HEK293 (cell line): ENCODE measurements around the gene MAPK11.

Experiments used
- CTCF ChIP-seq: fragments of 450-650 bp; formaldehyde crosslinking; IDR thresholded peaks from 2 replicates; pipeline ENCODE4 v1.5.1; 2016; ENCODE audit warnings: missing biosample characterization, missing genetic modification characterization
- KLF17 ChIP-seq: fragments of 450-650 bp; formaldehyde crosslinking; IDR thresholded peaks from 2 replicates; pipeline ENCODE4 v1.5.1; 2016; ENCODE audit warnings: missing biosample characterization, missing genetic modification characterization
- PBX3 ChIP-seq: sonication (generic); formaldehyde crosslinking; IDR thresholded peaks from 2 replicates; pipeline ENCODE4 v1.8.1; 2022; ENCODE audit warnings: mild to moderate bottlenecking, moderate library complexity, missing genetic modification reagents
- RBAK ChIP-seq: fragments of 450-650 bp; formaldehyde crosslinking; IDR thresholded peaks from 2 replicates; pipeline ENCODE4 v1.5.1; 2016; ENCODE audit warnings: missing biosample characterization, missing genetic modification characterization
- ZNF121 ChIP-seq: fragments of 450-650 bp; formaldehyde crosslinking; IDR thresholded peaks from 2 replicates; pipeline ENCODE4 v1.5.1; 2016; ENCODE audit warnings: missing biosample characterization, missing genetic modification characterization
- ZNF266 ChIP-seq: fragments of 450-650 bp; formaldehyde crosslinking; IDR thresholded peaks from 2 replicates; pipeline ENCODE4 v1.5.1; 2016; ENCODE audit warnings: missing biosample characterization, missing genetic modification characterization, low read depth
- ZNF362 ChIP-seq: fragments of 450-650 bp; formaldehyde crosslinking; IDR thresholded peaks from 2 replicates; pipeline ENCODE4 v1.5.1; 2016; ENCODE audit warnings: missing biosample characterization, missing genetic modification characterization
- ZNF426 ChIP-seq: fragments of 450-650 bp; formaldehyde crosslinking; IDR thresholded peaks from 2 replicates; pipeline ENCODE4 v1.5.1; 2017; ENCODE audit warnings: missing biosample characterization, missing genetic modification characterization, mild to moderate bottlenecking, inconsistent platforms, moderate library complexity
- ZNF501 ChIP-seq: fragments of 450-650 bp; formaldehyde crosslinking; IDR thresholded peaks from 2 replicates; pipeline ENCODE4 v1.5.1; 2016; ENCODE audit warnings: missing biosample characterization, missing genetic modification characterization
- ZSCAN5A ChIP-seq: fragments of 450-650 bp; formaldehyde crosslinking; IDR thresholded peaks from 2 replicates; pipeline ENCODE4 v1.5.1; 2016; ENCODE audit warnings: missing biosample characterization, missing genetic modification characterization

- no peak for TF ChIP-seq ZNF501 (tag by site-specific recombination)
- TF ChIP-seq ZSCAN5A, result no peak
- no peak for TF ChIP-seq ZNF362 (tag by site-specific recombination)
- no peak for TF ChIP-seq ZNF121 (tag by site-specific recombination)
- no peak for TF ChIP-seq CTCF (tag by site-specific recombination)
- no peak for TF ChIP-seq RBAK (tag by site-specific recombination)
- TF ChIP-seq KLF17 (tag by site-specific recombination), result no peak
- no peak for TF ChIP-seq PBX3 (CRISPR knock-in tag)
- TF ChIP-seq ZNF266 (tag by site-specific recombination), result no peak
- no peak for TF ChIP-seq ZNF426 (tag by site-specific recombination)
Measured at GRCh38 chr22:50319503-50319951, 49.3 kb upstream of the MAPK11 start.
